ENCODE measurements around the gene ST3GAL5.
"Not testable (repeated sequence)": the region's sequence is repeated elsewhere in the genome, so short reads cannot be mapped to it uniquely, and the experiment has no call there.

ST3GAL5 gene

DNA sequence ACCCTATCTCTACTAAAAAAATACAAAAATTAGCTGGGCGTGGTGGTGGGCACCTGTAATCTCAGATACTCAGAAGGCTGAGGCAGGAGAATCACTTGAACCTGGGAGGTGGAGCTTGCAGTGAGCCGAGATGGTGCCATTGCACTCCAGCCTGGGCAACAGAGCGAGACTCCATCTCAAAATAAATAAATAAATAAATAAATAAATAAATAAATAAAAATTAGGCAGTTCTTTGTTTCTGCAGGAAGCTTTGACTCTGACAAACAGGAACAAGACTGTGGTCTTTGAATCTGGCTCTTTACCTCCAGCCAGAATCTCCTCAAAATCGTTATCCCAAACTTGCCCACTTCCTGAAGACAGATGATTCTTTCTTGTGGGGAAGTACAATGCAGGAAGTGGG lies 59.4 kb downstream of the ST3GAL5 start:
- not testable (repeated sequence) for DNase-seq

DNA sequence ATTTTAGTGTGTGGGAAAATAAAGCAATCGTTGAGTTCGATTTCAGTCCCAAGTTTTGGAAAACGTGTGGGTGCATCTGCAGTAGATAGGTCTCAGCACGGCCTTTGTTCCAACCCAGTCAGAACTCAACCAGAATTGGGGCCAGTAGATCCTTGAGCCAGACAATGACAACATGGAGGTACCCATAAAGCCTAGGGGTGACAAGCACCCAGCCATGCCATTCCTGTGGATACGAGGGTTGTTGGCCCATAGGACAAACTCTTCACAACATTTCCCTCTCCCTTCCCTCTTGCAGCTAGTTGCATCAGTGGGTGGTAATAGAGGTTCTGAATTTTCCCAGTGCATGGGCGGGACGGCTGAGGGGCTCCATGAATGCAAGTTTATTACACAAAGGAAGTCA lies 60.1 kb downstream of the ST3GAL5 start:
- no peak for DNase-seq

DNA sequence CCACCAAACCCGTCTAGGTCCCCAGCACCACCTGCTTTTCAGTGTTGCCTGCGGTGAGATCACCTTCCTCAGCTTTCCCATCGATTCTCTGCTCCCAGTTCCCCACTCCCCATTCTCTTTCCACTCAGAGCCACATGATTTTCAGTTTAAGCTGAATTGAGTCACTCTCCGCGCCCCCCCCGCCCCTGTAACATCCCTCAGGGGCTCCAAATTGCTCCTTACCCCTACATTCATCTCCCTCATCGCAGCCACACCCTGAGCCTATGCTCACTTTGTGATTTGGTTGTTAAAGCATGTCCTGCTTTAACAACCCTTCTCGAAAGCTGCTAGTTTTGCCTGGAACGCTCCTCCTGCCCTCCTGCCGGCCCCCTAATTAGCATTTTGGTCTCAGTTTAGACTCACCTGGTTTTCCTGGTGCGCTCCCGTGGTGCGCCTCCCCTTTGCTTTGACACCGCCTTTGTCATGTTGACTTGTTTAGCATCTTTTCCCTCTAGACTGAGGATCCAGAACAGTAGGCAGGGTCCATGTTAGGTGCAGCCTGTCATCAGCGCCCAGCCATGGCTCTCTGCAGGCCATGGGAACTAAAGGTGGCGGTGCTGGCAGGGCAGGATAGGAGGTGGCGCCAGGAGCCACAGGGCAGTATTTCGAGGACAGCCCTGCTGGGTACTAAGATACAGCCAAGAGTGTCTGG lies 60.8 kb downstream of the ST3GAL5 start:
- no peak for DNase-seq

DNA sequence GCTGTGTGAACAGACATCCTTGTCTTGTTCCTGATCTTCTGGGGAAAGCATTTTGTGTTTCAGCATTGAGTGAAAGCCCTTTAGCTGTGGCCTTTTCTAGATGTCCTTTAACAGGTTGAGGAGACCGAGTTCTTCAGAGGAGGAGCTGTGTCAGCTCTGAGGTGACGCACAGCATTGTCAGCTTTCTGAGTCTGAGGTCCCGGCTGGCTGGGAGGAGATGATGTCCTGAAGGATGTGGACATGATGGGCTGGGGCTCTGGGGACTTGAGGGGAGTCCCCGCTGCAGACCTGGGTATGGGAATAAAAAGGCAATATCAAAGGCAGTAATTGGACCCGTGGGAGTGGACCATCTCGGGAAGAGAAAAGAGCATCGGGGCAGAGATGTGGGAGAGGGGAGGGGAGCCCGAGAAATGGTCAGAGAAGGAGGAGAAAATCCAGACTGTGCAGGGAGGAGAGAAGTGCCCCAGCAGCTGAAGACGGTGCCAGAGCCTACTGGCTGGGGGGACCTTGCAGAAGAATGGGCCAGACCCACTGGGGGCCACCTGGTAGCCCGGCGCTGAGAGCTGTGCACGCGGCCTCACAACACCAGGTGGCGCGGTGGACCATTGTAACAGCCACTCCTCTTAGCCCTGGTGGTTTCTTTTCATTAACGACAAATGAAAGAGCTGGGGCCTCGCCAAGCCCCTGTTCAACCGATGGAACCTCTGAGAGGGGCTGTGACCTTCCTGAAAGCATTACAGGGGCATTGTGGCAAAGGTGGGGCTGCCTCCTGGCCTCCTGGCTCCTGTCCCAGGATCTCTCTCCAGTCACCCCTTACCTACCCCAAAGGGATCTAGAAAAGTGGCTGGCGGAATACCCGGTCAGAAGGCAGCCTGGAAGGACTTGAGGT lies 61.6 kb downstream of the ST3GAL5 start:
- DNase-seq: peak; percentile 92

DNA sequence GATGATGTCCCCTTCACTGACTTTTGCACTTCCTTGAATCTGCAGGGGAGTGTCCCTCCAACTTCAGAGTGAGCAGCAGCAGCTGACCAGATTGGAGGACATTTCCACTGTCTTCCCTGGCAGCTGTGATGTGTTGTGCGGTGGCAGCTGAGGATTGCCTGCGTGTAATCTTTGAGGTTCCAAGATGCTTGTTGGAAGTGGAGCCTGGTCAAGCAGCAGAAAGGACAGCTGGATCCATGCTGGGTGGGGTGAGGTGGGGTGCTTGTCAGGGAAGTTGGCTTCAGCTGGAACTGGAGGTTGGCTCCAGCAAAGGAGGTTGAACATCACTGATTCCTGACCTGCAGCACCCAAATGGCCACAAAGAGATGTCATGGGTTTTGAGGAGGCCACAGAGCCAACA lies 64.8 kb downstream of the ST3GAL5 start:
- no peak for DNase-seq

DNA sequence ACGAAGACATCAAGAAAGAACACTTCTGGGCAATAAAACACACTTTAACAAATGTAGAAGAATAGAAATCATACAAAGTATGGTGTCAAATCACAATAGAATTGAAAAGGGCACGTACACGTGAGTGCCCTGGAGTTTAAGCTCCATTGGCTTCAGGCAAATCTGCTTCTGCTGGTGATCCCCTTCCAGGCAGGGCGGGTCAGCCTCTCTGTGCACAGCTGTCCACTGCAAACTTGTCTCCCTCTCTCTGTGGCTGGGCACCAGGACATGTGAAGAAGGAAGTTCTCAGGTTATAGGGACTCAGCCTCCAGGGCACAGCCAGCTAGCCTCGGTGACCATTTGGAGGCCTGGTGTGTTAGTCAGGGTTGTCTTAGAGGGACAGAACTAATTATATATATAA lies 66.0 kb downstream of the ST3GAL5 start:
- no peak for DNase-seq

DNA sequence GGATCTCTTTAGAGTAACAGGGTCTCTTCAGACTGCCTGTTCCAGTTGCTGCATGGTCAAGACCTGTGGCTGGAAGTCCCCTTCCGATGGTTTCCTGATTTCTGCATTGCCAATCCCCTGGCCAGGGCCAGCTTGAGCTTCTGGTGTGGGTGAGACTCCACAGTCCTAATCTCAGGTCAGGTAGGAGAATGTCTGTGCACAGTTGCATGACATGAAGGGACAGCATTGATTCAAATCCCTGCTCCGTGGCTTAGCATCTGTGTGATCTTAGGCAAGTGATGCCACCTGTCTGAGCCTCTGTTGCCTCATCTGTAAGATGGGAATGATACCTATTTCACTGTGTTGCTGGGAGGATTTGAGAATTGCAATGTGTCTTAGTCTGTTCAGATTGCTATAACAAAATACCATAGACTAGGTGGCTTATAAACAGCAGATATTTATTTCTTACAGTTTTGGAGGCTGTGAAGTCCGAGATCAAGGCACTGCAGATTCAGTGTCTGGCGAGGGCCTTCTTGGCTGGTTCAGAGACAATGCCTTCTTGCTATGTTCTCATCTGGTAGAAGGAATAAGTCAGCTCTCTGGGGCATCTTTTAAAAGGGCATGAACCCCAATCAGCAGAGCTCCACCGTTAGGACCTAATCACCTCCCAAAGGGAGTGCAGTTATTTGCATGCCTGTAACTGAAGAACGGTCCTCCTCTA lies 68.8 kb downstream of the ST3GAL5 start:
- DNase-seq: no peak

DNA sequence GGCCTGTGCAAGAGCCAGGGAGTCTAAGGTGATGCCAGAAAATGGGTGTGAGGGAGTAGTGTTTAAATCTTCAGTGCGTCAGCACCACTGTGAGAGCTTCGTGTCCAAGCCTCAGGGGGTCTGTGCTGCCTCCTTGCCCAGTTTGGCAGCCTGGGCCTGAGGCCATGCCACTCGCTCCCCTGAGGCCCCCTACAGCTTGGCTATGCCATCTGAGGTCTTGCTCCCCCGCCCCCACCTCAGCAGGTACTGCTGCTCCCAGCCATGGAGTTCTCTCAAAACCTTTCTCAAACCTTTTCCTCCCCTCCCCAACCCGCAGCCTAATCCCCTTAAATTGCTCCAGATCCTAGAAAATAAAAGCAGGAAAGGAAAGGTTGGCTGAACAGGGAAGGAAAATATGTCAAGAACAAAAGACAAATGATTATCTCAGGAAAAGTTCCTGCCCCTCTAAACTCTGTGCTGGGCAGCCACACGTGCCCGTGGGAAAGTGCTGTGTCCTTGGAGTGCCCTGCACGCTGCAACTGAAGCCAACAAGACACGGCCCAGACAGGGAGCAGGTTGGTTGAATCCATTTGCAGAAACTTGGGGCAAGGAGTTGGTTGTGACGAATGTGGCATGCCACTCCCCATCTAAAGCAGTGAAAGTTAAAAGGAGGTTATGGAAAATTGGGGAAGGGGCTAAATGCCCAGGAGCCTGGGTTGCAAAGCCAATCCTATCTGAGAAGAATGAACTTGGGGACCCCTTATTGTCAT lies 73.8 kb downstream of the ST3GAL5 start:
- no peak for DNase-seq

DNA sequence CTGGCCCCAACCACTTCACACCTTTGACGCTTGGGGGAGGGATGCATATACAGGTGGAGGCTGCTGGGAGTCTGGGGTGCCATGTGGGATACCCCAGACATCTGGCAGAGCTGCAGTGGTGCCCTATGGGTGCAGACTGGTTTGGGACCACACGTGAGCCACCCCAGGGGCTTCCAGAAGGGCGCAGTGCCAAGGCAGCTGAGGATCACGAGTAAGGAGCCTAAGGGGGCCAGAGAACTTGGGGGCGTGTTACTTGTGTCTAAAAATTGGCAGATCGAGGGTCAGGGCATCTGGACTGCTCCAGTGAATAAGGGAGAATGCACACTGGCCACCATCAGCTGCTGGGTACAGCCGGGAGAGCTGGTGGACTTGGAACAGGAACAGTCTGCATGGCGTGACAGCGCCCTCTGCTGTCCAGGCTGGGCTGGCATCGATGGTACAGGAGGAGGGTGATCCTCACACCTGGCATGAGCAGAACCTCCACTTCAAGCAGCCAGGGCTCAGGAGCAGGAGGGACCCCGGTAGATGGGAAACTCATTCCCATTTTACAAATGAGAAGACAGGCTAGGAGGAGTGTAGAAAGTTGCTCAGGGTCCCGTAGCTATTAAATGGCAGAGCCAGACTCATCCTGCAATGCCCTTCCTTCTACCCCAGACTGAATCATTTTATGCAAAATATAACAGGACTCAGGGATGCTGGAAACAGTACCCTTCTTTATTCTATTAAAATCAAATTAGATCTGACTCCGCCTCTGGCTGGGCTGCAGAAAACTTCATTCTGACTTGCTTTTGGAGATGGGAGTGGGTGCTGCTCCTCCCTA lies 74.6 kb downstream of the ST3GAL5 start:
- DNase-seq: peak; percentile 92

DNA sequence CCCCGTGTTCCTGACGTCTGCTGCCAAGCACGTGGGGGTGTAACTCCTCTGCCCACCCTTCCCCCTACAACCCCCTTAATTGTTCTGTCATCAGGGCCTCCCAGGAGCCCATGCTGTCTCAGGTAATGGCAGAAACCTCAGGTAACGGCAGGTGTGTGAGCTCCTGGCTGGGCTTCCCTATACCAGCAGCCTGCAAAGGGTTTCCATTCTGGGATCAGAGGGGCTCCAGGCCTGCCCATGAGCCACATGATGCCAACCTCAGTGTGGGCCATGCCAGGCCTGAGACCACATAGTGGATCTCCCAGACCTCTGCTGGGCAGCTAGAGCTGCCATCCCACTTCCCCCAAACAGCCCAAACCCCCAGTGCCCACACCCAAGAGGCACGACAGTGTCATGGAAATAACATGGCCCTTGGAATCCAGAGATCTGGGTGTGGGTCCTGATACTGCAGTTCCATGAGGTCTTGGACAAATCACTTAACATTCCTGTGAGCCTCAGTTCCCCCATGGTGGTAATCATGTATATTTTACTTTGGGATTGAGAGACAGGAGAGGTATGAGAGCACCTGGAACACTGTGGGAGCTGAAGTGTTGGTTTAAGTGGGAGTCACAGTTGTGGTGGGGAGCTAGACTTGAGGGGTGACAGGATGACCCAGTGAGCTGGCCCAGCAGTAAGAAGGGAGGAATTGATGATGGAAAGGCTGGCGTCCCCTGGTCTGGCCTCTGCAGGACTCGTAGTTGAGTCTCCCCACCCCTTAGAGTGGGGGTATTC lies 75.4 kb downstream of the ST3GAL5 start:
- no peak for DNase-seq

DNA sequence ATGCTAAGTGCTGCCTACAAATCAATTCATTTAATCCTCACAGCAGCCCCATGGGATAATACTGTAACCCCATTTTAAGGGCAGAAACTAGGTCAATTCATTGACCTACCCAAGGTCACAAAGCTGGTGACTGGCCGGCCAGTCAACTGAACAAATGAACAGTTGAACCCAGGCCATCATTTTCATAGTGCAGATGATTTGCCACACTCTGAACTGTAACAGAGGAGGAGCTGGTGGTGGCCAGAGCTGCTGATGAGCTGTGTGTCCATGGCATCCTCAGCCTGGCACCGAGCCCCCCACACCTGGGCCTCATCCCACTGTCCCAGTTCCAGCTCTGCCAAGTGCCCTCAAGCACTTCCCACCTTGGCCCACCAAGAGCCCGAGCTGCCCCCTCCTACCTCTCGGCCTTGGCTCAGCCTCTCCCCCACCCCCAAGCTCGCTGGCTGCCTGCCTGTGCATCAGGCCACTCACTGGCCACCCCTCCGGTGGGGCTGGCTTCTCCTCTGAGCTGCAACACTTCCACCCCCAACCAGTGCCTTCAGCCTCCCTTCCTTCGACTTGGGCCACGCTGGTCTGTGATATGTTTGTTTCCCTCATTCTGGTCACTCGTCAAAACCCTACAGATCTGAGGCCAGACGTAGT lies 76.6 kb downstream of the ST3GAL5 start:
- DNase-seq: no peak

DNA sequence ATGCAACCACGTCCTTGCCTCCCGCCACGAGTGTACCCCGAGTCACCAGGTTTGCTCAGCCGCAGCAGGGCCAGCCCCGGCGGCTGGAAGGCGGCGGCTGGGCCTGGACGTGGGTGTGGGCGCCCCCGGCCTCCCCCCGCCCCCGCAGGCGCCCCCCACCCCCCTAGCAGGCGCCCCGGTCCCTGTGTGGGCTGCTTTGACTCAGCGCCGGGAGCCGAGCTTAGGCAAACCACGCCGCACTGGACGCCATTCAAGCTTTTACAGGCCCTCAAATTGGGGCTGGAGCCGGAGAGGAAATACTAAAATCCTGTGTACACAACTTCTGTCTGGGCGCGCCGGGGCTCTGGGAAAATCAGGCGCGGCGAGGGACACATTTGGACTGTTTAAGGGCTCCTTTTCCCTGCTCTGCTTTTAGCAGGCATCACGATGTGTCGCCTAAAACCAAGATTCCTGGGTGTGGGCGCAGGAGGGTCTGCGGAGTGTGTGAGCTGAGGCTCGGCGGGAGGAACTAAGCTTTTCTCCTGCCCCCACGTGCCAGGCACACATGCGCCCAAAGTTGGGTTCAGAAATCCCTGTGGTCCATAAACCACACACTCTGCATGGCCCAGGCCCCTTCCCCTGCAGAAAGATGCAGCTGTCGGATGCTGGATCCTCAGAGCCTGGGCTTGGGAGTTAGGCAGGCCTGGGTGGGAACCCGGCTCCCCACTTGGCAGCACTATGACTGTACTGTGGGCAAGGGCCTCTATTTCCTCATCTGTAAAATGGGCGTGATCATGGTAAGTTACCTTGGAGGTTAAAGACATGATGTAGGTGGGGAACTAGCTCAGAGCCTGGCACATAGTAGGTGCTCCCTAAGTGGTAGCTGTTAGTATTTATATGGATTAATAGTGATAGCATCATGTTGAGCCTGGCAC lies 77.4 kb downstream of the ST3GAL5 start:
- DNase-seq: no peak

DNA sequence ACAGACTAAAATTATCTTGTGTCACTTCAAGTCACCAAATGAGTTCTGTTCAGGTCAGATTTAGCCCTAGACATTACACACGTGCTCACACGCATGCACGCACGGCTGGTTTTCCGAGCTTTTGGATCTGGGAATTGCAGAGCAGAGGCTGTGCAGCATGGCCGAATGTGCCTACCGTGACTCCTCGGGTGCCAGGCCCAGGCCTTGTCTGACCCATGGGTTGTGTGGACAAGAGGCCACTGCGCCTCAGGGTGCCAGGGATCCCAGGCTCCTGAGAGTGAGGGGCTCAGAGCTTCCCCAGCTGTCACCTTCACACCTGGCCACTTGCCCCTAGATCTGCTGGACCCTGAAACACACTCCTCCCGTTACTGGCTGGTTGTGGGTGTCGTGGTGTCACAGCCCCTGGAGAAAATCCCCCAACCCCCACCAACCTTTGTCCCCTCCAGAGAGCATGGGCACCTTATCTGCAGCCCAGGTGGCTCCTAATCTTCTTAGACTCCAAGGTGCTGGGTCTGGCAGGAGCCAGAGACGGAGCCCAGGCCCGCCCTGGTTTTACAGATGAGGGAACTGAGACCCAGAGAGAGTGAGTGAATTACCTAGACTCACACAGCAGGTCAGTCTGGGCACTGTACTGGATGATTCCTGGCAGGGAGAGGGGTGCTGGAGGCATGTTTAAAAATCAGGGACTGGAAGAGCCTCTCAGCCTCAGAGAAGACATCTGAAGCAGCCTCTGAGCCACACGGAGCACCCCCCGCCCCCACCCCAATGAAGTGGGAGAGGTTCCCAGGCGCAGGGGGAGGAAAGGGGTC lies 78.2 kb downstream of the ST3GAL5 start:
- no peak for DNase-seq

DNA sequence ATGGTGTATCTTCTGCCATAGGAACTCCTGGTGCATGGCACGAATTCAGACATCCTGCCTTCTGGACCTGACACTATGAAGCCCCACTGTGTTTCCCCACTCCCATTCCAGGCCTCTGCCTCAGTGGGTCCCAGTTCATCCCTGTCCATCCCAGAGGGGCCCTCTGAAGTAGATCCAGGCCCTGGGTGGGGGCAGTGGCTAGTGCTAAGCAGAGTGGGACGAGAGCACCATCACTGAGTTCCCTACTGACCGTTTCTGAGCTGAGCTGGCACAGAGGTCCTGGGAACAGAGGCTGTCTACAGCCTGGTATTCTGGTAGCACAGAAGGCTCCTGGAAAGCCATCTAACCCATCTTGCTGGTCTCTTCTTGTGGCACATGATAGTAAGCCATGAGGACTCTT lies 81.0 kb downstream of the ST3GAL5 start:
- no peak for DNase-seq

DNA sequence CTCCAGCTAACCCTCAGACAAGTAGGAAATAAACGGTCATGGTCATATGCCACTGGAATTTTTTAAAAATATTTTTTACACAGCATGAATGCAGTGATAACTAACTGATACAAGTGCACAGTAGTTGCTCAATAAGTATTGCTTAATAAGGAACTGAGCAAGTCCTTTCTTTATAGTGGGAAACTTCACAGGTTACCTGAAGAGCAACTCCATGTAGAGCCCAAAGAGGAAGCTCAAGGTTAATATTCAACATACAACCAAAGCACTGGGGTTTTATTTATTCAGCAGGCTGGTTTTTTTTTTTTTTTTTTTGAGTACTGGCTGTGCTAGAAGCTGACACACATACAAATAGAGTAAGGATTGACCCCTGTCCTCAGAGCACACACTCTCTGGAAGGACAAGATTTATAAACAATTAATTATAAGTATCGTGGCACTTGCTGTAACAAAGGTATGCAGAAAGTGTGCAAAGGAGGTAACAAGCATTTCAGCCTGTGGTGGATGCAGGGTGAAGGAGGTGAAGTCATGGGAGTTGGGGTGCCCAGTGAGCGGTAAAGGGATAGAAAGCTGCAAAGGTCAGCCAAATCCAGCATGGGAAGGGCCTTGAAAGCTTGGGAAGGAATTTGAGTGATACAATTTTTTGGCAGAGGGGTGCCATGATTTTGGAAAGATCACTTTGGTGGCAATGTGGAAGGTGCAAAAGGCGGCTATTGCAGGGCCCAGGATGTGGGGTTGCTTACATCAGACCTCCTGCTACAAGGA lies 82.3 kb downstream of the ST3GAL5 start:
- no peak for DNase-seq

DNA sequence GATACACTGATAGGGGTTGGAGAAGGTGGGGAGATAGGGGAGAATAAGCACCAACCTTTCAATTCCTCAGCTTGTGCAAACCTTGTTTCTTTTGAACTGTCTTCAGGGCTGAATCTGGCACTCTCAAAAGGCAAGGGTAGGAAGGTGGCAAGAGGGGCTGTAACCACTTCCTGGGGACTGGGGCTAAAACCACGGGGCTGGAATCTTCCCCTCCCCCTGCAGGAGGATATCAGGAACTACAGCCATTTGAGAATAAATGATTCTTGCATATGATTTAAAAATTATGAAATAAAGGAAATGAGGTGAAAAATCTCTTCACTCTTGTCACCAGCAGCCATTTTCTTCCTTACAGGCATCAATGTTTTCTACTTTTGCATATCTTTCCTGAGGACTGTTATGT lies 84.2 kb downstream of the ST3GAL5 start:
- no peak for DNase-seq

DNA sequence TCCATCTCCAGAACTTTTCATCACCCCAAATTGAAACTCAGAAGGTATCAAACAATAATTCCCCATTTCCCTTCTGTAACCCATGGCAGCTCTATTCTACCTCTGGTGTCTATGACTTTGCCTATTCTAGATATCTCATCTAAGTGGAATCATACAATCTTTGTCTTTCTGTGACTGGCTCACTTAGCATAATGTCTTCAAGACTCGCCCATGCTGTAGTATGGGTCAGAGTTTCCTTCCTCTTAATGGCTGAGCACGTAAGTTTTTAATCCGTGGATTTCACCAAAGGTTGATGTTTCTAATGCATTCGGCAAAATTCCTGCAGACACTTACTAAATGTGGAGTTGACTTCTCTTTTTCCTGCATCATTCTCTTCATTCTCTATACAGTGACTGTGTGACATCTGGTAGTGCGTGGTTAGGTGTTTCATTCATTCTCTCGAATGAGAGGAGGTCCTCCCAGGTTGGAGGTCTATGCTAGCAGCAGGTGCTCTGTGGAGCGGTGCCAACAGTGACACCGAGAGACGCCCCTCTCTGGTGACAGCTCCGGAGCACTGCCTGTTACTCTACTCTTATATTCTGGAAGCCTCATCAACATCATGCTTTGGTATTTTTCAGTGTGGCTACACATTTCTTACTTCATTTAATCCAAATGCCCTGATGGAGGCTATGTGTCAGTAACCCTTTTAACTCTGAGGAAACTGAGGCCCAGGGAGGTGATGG lies 84.9 kb downstream of the ST3GAL5 start:
- DNase-seq: no peak

Measured in activated effector memory CD4-positive, alpha-beta T cell treated with anti-CD3 and anti-CD28 coated beads, Interleukin-2, amount 50 U/mL, for 16 hours (primary cell).